Right ventricle myocardium inferior (tissue), 1 donor: ENCODE results near the gene CD58. TPM values are rescaled to one million over a fixed set of nuclear protein-coding genes. Genes with fewer than 3 reads are reported as not detected.

Source experiments
- ATAC-seq: fragments of 200-7000 bp; cut with Tn5 transposase; one replicate; pipeline ENCODE4 v1.9.1; 2020; ENCODE audit warnings: mild to moderate bottlenecking, moderate library complexity
- DNase-seq: peaks from one replicate; pipeline ENCODE4 v3.0.0; 2021; ENCODE audit errors: missing footprints
- intact Hi-C: fragments of 100-400 bp; cut with DNase I; formaldehyde crosslinking; loops from one replicate; pipeline ENCODE4 v1.11.0; 2022
- microRNA-seq: library from miRNA; unstranded; fragments of <30 nt; microRNA quantifications from one replicate; pipeline ENCODE4 v1.2.0, GENCODE V29; 2020
- total RNA-seq: library from RNA; stranded (reverse); fragmentation: NEBNext Ultra II Directional; extraction: Animal tissue kit (Norgen Biotek cat#: 25700); gene quantifications from one replicate; pipeline ENCODE4 v1.2.1, GENCODE V29; 2021
- donor health status: DM: no; HTN: yes; CAD: no; lungs with severe emphysema.

CD58 gene
- total RNA-seq, 1 donor from 2014 or later = 30.1 TPM

DNA sequence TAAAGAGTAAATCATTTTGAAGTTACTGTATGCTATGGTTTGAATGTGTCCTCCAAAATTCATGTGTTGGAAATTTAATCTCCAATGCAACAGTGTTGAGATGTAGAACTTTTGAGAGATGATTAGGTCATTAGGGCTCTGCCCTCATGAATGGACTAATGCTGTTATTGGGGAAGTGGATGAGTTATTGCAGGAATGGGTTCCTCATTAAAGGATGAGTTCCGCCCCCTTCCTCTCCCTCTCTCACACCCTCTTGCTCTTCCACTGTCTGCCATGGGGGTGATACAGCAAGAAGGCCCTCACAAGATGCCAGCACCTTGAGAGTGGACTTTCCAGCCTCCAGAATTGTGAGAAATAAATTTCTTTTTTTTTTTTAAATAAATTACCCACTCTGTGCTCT is 100.2 kb downstream of the CD58 start:
- ATAC-seq (no peak), DNase-seq (no peak)
- intact Hi-C loops = no loop called here

GRCh38 chr1:116466810-116467557 is 103.8 kb downstream of the CD58 start:
- ATAC-seq (no peak), DNase-seq (no peak)
- intact Hi-C loops = no loop called here

- intact Hi-C loops = no loop called here
- ATAC-seq = no peak
- no peak for DNase-seq
Measured at GRCh38 chr1:116465845-116466685, 104.8 kb downstream of the CD58 start.

DNA sequence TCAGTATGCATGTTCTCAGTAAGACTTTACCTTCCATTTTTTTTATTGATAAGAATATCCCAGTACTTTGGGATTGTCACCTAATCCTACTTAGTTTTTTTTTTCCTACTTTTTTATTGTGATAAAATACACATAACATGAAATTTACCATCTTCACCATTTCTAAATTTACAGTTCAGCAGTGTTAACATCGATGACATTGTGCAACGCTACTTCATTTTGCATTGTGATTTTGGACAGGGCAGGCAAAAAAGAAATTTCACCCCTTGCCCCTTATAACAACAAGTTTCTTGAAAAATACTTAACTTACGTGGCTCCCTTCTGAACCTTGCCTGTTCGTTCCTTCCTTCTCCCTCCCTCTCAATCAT is 105.4 kb downstream of the CD58 start:
- intact Hi-C loops = no loop called here

More for the DNA sequence above, 105.4 kb downstream of the CD58 start:
- ATAC-seq (no peak), DNase-seq (no peak)

Small RNA genes lying within 50 kb of the gene (microRNA-seq; reads per million reads assigned to microRNA genes)
- gene MIR548AC = not detected

Other genes with a start within 250 kb of the CD58 start
- gene ATP1A1, start 197.8 kb downstream of the CD58 start, total RNA-seq = 298 TPM
- gene IGSF3, start 96.7 kb upstream of the CD58 start, total RNA-seq = 15.8 TPM
- 0.38 TPM for gene CD2, start 183.4 kb upstream of the CD58 start, total RNA-seq